GM12865 (cell line): ENCODE results near the gene TMSB4Y.

ENCODE experiments used
- DNase-seq: peaks from one replicate; pipeline ENCODE4 v3.0.0; 2010; ENCODE audit warnings: low read depth
- H3K4me3 ChIP-seq: 2 replicates; pipeline ENCODE4 v1.5.1; 2011; ENCODE audit warnings: mild to moderate bottlenecking, low read depth, low read length, control low read depth
- TF ChIP-seq, protein P1 (sequence below): IDR thresholded peaks from 2 replicates; pipeline ENCODE4 v1.5.1; 2011; ENCODE audit warnings: low read length, control low read depth, low read depth, inconsistent platforms; ENCODE audit not compliant: insufficient read depth; ENCODE audit errors: missing control alignments

TMSB4Y gene

DNA sequence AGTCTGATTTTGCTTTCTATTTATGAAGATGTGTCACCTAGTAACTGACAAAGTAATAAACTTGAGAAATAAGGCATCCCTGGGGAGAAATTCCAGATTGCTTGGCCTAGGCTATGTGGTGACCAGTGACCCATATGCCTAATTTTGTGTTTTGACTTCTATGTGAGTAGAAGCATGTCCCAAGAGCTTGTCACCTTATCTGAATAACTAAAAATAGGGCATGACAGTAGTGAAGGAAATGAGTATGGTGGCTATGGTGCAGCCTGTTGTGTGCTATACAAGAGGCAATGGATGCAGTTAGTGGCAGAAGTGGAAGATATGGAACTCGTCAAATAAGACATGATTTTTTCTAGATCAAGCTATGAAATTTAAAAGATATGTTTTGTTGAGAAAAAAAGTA, 15.3 kb downstream of the TMSB4Y start:
- no peak for DNase-seq
- TF ChIP-seq, protein P1, sequence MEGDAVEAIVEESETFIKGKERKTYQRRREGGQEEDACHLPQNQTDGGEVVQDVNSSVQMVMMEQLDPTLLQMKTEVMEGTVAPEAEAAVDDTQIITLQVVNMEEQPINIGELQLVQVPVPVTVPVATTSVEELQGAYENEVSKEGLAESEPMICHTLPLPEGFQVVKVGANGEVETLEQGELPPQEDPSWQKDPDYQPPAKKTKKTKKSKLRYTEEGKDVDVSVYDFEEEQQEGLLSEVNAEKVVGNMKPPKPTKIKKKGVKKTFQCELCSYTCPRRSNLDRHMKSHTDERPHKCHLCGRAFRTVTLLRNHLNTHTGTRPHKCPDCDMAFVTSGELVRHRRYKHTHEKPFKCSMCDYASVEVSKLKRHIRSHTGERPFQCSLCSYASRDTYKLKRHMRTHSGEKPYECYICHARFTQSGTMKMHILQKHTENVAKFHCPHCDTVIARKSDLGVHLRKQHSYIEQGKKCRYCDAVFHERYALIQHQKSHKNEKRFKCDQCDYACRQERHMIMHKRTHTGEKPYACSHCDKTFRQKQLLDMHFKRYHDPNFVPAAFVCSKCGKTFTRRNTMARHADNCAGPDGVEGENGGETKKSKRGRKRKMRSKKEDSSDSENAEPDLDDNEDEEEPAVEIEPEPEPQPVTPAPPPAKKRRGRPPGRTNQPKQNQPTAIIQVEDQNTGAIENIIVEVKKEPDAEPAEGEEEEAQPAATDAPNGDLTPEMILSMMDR = no peak
- H3K4me3 ChIP-seq = no peak overlapping the region

DNA sequence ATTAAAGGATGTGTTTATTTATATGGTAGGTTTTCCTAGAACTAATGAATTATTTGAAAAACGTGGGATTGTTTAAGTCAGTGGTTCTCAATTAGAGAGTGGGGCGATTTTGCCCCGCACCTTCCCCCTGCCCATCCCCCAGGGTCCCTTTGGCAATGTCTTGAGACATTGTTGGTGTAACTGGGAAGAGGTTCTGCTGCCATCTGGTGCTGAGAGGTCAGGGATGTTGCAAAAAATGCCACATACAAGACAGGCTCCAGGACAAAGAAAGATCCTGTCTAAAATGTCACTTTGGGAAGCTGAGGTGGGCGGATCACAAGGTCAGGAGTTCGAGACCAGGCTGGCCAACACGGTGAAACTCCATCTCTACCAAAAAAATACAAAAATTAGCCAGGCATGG, 25.8 kb downstream of the TMSB4Y start:
- DNase-seq = no peak
- H3K4me3 ChIP-seq = no peak overlapping the region
- TF ChIP-seq, protein P1 = no peak

DNA sequence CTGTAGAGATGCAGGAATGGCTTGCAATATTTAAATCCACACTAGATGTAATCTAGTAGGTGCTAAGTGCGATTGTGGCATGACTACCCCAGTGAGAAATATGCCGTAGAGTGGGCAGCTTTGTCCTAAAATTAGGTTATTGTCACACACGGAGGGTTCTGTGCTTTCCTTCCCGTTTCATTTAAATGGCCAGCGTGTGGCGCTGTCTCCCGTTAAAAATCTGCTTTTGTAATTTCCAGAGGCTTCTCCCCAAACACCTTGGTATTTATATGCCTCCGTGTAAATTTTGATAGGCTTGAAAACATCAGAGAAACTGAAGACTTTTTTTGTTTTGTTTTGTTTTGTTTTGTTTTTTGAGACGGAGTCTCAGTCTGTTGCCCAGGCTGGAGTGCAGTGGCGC, 34.9 kb downstream of the TMSB4Y start:
- TF ChIP-seq, protein P1 = no peak
- no peak for DNase-seq

DNA sequence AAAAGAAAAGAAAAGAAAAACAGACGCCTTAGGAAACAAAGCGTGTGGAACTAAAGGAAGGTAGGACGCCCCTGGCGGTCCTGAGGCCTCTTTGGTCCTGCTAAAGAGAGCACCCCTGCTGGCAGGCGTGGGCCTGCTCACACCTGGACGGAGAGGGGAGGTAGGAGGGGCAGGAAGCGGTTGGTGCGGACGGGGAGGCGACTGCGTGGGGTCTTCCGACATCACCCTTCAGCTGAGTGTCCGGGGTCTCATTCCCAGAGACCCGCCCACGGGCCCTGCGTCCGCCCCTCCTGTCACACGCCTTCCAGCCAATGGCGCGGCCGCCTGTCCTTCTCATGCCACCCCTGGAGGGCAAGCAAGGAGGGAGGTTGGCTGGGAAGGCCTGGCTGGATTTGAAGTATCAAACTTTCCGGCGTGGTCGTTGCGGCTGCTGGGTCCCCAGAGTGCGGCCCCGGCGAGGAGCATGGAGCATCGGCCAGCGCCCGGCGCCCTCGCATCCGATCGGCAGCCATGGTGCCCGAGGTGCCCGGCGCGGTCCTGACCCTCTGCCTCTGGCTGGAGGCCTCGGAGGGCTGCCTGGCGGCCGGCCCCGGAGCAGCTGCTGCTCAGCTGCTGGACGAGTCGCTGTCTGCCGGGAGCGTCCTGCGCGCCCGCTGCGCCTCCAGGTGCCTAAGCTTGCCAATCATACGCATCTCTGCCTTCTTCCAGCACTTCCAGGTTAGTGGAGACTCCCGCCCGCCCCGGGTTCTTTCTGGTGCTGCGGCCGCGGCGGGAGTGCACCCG, 47.8 kb downstream of the TMSB4Y start:
- TF ChIP-seq, protein P1 = no peak
- DNase-seq = no peak
- H3K4me3 ChIP-seq = no peak overlapping the region

More for the DNA sequence above, 34.9 kb downstream of the TMSB4Y start:
- no peak overlapping the region for H3K4me3 ChIP-seq

DNA sequence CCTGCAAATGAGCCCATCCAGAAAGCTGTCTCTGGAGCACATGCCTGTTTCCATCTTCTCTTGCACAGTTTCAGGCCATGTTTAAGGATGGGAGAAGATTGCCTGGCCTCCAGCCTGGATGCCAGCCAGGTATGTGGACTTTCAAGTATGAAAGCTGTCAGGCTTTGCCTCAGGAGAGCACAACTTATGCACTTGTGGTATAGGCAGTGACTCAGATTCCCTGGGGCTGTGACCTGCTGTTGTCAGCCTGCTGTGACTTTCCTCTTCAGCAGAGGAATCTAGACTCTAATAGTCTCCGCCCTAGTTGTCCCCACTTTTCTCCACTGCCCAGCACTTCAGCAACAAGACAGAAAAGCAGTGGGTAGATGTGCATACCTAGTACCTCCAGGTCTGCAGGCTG, 51.0 kb downstream of the TMSB4Y start:
- TF ChIP-seq, protein P1 = no peak
- DNase-seq = no peak
- no peak overlapping the region for H3K4me3 ChIP-seq
